HL-60/S4 (cell line): ENCODE measurements around the gene HAPLN1.
"Not testable (repeated sequence)": the region's sequence is repeated elsewhere in the genome, so short reads cannot be mapped to it uniquely, and the experiment has no call there.

Source experiments
- in situ Hi-C: fragments of 300-500 bp; cut with MboI; formaldehyde crosslinking; loops from 2 replicates; pipeline ENCODE4 v1.14.3; 2022; ENCODE audit warnings: low sequenced_read_pairs

The HAPLN1 gene

GRCh38 chr5:83720836-83721537 is at the start of gene HAPLN1:
TSS of gene HAPLN1 (minus strand) at chr5:83720855. CDS start at chr5:83673523, 47,332 bp downstream.
- in situ Hi-C loops = no loop called here

GRCh38 chr5:83767409-83767992 is 46.8 kb upstream of the HAPLN1 start:
- in situ Hi-C loops = no loop called here

GRCh38 chr5:83764101-83764500 is 43.4 kb upstream of the HAPLN1 start:
- in situ Hi-C loops = no loop called here

DNA sequence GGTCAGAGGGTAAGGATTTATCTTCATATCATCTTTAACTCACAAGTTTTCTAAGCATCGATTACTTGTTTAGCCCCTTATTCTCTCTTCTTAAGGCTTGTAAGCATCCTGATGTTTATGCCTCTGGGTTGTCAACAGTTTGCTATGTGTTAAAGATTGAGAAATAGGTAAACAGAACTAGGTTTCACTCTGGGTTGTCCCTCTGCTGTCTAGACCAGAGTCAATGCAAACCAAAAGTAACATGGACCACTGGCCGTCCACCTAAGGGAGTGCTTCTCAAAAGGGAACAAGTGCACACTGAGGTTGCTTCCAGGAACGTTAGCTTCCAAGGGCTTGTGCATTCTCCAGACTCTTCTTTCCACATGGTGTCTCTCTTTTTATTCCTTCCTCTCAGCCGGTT is 39.9 kb upstream of the HAPLN1 start:
- in situ Hi-C loops = no loop called here

GRCh38 chr5:83752700-83753099 is 32.0 kb upstream of the HAPLN1 start:
- in situ Hi-C loops = no loop called here

GRCh38 chr5:83751201-83751600 is 30.5 kb upstream of the HAPLN1 start:
- in situ Hi-C loops = no loop called here

GRCh38 chr5:83750749-83751148 is 30.1 kb upstream of the HAPLN1 start:
- in situ Hi-C loops = no loop called here

GRCh38 chr5:83745816-83746215 is 25.2 kb upstream of the HAPLN1 start:
- in situ Hi-C loops = no loop called here

DNA sequence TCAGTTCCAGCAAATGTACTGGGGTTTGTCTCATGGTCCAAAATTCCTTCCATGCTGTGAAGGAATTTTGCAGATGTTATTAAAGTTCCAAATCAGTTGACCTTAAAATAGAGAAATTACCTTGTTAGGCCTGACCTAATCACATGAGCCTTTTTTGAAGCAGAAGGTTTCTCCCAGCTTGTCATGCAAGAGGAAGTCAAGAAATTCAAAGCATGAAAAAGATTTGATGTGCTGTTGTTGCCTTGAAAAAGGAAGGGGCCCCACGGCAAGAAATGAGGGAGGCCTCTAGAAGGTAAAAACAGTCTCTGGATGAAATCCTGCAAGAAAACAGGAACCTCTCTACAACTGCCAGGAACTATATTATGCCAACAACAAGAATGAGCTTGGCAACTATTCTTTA is 24.2 kb upstream of the HAPLN1 start:
- in situ Hi-C loops = no loop called here

GRCh38 chr5:83742089-83742488 is 21.4 kb upstream of the HAPLN1 start:
- in situ Hi-C loops = no loop called here

- in situ Hi-C loops = no loop called here
Observed at GRCh38 chr5:83741571-83741970, 20.9 kb upstream of the HAPLN1 start.

DNA sequence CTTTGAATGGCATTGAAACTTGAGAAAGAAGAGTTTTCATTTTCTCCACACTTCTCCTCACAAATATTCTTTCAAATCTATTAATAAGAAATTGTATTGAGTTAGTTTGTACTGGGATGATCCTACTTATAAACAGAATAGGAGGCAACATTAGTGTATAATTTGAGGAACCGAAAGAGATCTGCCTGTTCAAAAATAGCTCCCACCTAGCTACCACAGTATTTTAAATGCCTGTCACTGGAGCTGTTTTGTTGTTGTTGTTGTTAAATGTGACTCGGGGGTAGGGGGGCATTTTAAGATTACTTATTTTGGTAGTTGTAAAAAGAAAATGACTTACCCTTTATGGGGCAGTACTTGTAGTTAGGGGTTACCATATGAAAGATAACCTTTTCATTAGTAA is 20.1 kb upstream of the HAPLN1 start:
- in situ Hi-C loops = no loop called here

- in situ Hi-C loops = not testable (repeated sequence)
Observed at GRCh38 chr5:83736169-83736568, 15.5 kb upstream of the HAPLN1 start.

GRCh38 chr5:83735058-83735457 is 14.4 kb upstream of the HAPLN1 start:
- in situ Hi-C loops = not testable (repeated sequence)

DNA sequence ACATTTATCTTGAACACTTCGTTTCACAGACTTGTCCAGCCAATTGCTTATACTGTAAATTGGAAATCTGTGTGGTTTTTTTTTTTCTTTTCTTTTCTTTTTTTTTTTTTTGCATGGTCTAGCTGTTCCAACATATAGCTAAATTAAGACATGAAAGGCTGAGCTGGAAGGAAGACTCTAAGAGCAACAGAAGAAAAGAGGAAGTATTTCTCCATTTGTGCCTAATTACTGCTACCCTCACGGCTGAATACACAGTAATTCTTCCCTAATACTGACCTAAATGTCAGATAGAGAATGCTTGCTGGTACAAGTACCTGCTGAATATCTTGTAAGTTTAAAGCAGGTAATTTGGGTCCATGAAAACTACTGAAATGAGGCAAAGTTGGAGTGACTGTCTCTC is 11.0 kb upstream of the HAPLN1 start:
- in situ Hi-C loops = no loop called here

DNA sequence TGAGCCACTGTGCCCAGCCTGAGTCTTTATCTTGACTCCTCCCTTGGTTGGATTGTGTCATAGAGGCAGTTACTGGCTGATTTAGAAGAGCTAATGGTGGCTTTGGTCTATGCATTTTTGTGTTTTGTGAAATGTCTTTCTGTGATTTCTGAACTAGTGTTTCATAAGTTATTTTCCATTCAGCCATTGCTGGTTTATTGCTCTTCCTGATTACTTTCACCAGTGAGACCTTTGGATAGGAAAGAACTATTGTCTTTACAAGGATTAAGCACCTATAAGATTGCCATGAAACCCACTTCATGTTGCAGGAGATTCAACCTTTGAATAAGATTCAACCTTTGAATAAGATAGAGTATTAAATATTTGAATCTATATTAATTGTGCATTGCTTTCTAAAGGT is 8.7 kb upstream of the HAPLN1 start:
- in situ Hi-C loops = no loop called here

- in situ Hi-C loops = no loop called here
Observed at GRCh38 chr5:83726912-83727311, 6.3 kb upstream of the HAPLN1 start.

DNA sequence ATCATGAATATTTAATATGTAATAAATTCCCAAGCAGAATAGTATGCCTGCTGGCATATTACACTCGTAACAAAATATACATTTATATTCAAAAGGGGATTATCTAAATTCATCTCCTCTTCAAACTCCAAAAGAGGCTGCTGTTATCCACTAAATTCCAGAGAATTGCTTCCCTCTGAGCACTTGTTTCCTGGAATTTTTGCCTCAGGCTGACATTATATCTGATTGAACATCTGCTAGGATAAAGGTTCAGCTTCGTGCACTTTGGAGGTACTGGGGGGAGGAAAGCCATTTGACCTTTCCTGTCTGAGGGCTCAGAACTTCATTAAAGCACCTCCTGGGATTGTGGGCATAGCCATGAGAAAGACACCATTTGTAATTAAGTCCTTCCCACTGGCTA is 4.3 kb upstream of the HAPLN1 start:
- in situ Hi-C loops = no loop called here

GRCh38 chr5:83724001-83724400 is 3.3 kb upstream of the HAPLN1 start:
- in situ Hi-C loops = no loop called here

DNA sequence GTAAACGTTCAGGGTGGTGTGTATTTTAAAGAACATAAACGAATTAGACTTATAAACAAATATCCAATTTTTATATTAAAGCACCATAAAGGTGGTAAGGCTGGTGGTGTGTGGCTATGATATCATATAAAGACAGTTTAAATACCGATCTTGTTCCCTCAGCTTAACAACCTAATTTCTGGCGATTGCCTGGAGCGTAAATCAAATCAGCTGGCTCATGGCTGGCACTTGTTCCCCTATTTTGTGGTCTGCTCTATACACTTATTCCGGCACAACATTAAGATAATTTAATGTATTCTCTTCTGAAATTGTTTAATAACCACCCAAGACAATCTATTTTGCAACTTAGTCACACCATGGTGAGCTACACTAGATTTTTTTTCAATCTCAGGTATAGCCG is 2.4 kb upstream of the HAPLN1 start:
- in situ Hi-C loops = no loop called here

DNA sequence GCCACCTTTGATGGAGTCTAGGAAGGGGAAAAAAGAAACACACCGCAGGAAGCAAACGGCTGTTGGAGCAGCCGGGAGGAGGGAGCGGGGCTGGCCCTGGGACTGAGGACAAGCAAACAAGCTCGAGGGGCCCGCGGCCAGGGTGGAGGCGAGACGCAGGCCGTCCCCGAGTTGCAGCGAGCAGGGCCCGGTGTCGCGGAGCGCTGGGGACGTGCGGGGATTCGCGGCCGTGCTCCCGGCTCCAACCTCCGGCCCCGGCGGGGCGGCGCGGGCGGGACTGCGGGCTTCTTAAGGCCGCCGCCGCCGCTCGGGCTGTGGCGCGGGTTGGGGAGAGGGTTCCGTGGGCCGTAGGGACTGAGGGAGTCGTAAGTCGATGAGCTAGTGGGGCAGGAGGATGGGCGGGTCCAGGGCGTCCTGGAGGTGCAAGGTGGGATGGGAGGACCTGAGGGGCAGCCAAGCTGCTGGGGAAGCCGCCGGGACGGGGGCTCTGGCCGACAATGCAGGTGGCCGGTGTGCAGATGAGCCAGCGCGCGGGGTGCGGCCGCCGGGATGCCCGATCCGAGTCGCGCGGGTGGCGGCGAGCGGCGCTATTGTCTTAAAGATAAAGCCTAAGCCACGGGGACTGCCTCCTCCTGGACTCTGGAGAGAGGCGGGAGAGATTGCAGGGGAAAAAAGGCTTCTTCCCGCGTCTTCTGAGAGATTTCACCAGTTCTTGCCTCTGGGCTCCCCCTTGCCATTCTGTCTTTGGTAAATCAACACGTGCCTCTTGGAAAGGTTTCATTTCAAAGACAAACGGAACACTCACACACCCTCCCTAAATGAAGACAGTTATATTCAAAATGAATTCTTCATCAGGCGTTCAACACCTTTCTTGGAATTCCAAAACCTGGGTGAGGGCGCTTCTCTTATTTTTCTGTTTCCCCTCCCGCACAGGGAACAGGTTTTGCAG is 1.6 kb upstream of the HAPLN1 start:
- in situ Hi-C loops = no loop called here
